CD4-positive, alpha-beta T cell treated with Interleukin-1 beta for 1 hour (primary cell): ENCODE data around the gene FEN1.

ENCODE experiments used
- DNase-seq, 2 donors: peaks; one replicate each; pipeline ENCODE4 v3.0.0-alpha.2; 2020 to 2022

The FEN1 gene

GRCh38 chr11:61797263-61797944, 4.7 kb downstream of the FEN1 start:
- DNase-seq = peak; percentile 76 to 82

GRCh38 chr11:61799665-61800284, 7.1 kb downstream of the FEN1 start:
- DNase-seq = no peak

GRCh38 chr11:61800331-61801281, 7.9 kb downstream of the FEN1 start:
- no peak for DNase-seq

- no peak for DNase-seq
Observed at GRCh38 chr11:61802605-61803004, 9.9 kb downstream of the FEN1 start.

GRCh38 chr11:61803889-61804647, 11.4 kb downstream of the FEN1 start:
- DNase-seq = no peak

GRCh38 chr11:61805146-61805545, 12.4 kb downstream of the FEN1 start:
- no peak for DNase-seq

GRCh38 chr11:61806785-61807184, 14.1 kb downstream of the FEN1 start:
- DNase-seq = no peak

GRCh38 chr11:61810671-61811175, 18.0 kb downstream of the FEN1 start:
- no peak for DNase-seq

- no peak for DNase-seq
Observed at GRCh38 chr11:61811831-61812230, 19.1 kb downstream of the FEN1 start.

GRCh38 chr11:61812736-61813411, 20.2 kb downstream of the FEN1 start:
- DNase-seq = no peak

GRCh38 chr11:61814247-61814957, 21.7 kb downstream of the FEN1 start:
- peak; percentile 15 to 31 for DNase-seq

GRCh38 chr11:61814958-61815789, 22.5 kb downstream of the FEN1 start:
- peak; percentile 45 to 85 for DNase-seq

- DNase-seq = peak; percentile 51 to 57
Observed at GRCh38 chr11:61815790-61816735, 23.4 kb downstream of the FEN1 start.

- DNase-seq = peak; percentile 77 to 85
Observed at GRCh38 chr11:61816736-61817455, 24.2 kb downstream of the FEN1 start, which contains the start of gene FADS1. Gene FADS1 (minus strand): TSS chr11:61817003. CDS start chr11:61816929, 74 bp downstream.

GRCh38 chr11:61817471-61818202, 24.9 kb downstream of the FEN1 start:
- no peak for DNase-seq

- DNase-seq = no peak
Observed at GRCh38 chr11:61820174-61820573, 27.5 kb downstream of the FEN1 start.

- DNase-seq = peak in 1 of 2 donors; percentile 22
Observed at GRCh38 chr11:61826930-61827570, 34.3 kb downstream of the FEN1 start.
